ENCODE results near the gene SDR39U1. TPM values are rescaled to one million over a fixed set of nuclear protein-coding genes. Genes with fewer than 3 reads are reported as not detected.

The SDR39U1 gene
- total RNA-seq, 1 experiment from 2014 or later = 59.0 TPM

DNA sequence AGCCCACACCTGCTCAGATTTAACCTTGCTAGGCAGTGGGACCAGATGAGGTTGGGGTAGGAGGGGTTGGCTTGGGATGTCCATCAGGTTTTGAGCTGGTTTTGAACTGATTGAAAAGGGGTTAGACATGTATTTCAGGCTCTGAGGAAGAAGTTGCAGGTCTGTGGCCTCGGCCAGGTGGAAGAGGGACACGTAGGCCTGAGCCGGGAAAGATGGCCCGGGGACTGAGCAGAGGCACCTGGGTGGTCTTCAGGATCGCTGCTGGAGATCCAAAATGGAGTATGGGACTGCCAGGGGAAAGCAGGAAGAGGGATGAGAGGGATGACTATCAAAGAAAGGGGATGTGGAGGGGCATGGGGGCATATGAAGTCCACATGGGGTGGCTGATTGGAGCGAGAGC, 36.2 kb downstream of the SDR39U1 start:
- no peak for DNase-seq
- Mint-ChIP-seq H3K27ac (ENCODE audit: unreplicated experiment) (no peak overlapping the region), H3K4me1 (ENCODE audit: low read depth, unreplicated experiment) (peaks cover 10% of the 10 kb centered on the region), H3K36me3 (ENCODE audit: insufficient read depth, unreplicated experiment) (peaks cover 5% of the 10 kb centered on the region), H3K4me3 (ENCODE audit: low read depth, unreplicated experiment) (no peak overlapping the region), H3K9me3 (ENCODE audit: low read depth, unreplicated experiment) (no peaks in the 10 kb centered on the region), H3K27me3 (ENCODE audit: unreplicated experiment) (no peaks in the 10 kb centered on the region)
- TF ChIP-seq, protein P1, sequence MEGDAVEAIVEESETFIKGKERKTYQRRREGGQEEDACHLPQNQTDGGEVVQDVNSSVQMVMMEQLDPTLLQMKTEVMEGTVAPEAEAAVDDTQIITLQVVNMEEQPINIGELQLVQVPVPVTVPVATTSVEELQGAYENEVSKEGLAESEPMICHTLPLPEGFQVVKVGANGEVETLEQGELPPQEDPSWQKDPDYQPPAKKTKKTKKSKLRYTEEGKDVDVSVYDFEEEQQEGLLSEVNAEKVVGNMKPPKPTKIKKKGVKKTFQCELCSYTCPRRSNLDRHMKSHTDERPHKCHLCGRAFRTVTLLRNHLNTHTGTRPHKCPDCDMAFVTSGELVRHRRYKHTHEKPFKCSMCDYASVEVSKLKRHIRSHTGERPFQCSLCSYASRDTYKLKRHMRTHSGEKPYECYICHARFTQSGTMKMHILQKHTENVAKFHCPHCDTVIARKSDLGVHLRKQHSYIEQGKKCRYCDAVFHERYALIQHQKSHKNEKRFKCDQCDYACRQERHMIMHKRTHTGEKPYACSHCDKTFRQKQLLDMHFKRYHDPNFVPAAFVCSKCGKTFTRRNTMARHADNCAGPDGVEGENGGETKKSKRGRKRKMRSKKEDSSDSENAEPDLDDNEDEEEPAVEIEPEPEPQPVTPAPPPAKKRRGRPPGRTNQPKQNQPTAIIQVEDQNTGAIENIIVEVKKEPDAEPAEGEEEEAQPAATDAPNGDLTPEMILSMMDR (IDR thresholded peaks at IDR 0.05; ENCODE audit: unreplicated experiment) = no peak
- CTCF ChIA-PET = no interaction called here
- intact Hi-C loops (cut with micrococcal nuclease; ENCODE audit: unreplicated experiment) = no loop called here
- no TSS peak for BruUV-seq (replicated peaks)

DNA sequence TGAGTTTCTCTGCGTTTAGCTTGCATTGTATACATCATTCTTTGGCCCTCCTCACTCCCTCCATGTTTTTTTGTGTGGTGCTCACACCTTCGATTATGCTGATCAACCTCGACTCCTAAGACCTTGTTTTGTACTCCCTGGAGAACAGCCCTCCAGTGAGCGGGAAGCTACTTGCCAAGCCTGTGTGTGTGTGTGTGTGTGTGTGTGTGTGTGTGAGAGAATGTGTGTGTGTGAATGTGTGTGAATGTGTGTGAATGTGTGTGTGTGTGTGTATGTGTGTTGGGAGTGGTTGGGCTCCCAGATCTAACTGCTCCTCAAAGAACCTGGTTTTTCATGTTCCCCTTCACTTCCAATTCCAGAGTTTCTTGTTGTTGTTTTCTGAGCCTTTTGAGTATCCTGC, 37.8 kb downstream of the SDR39U1 start:
- CTCF ChIA-PET = no interaction called here

DNA sequence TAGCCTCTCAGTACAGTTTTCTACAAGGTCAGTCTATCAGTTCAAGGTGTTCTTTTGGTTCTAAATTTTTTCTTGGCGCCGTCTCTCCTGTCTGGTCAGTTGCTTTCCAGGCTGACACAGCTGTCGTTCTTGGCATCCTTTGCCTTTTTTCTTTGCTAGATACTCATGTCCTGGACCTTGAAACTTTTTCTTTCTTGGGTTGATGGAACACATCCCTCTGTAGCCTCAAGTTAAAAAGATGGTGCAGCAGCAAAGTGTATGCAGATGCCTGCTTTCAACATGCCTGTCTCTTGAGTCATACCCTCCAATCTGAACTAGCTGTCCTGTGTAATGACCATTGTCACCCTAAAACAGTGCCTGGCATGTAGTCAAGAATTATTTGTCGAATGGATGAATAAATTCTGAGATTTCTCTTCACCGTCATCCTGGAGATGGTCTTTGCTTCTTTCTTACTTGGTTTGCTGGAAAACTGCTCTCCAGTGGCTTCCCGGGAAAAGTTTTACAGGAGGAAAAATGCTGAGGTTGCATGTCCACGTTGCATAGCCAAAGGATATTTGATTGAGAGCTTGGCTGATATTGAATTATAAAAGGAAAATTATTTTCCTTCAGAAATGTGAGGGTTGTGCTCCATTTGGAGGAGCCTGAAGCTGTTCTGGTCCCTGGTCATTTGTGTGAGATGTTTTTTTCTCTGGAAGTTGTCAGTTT, 39.1 kb downstream of the SDR39U1 start:
- BruUV-seq (replicated peaks) = no TSS peak
- CTCF ChIA-PET = no interaction called here
- TF ChIP-seq, protein P1 (IDR thresholded peaks at IDR 0.05; ENCODE audit: unreplicated experiment) = no peak
- Mint-ChIP-seq H3K9me3 (ENCODE audit: low read depth, unreplicated experiment) (no peaks in the 10 kb centered on the region), H3K27me3 (ENCODE audit: unreplicated experiment) (no peaks in the 10 kb centered on the region), H3K4me1 (ENCODE audit: low read depth, unreplicated experiment) (peaks cover 11% of the 10 kb centered on the region), H3K36me3 (ENCODE audit: insufficient read depth, unreplicated experiment) (peaks cover 12% of the 10 kb centered on the region), H3K27ac (ENCODE audit: unreplicated experiment) (no peak overlapping the region), H3K4me3 (ENCODE audit: low read depth, unreplicated experiment) (no peak overlapping the region)
- DNase-seq = no peak
- intact Hi-C loops (cut with micrococcal nuclease; ENCODE audit: unreplicated experiment) = no loop called here

More for the DNA sequence above, 37.8 kb downstream of the SDR39U1 start:
- TF ChIP-seq, protein P1 (IDR thresholded peaks at IDR 0.05; ENCODE audit: unreplicated experiment) = no peak
- H3K27me3 Mint-ChIP-seq (ENCODE audit: unreplicated experiment) = no peaks in the 10 kb centered on the region
- H3K36me3 Mint-ChIP-seq (ENCODE audit: insufficient read depth, unreplicated experiment) = peaks cover 5% of the 10 kb centered on the region
- no peak overlapping the region for H3K4me3 Mint-ChIP-seq (ENCODE audit: low read depth, unreplicated experiment)
- H3K9me3 Mint-ChIP-seq (ENCODE audit: low read depth, unreplicated experiment) = no peaks in the 10 kb centered on the region
- no peak overlapping the region for H3K27ac Mint-ChIP-seq (ENCODE audit: unreplicated experiment)
- intact Hi-C loops (cut with micrococcal nuclease; ENCODE audit: unreplicated experiment) = no loop called here
- BruUV-seq (replicated peaks) = no TSS peak
- DNase-seq = no peak
- H3K4me1 Mint-ChIP-seq (ENCODE audit: low read depth, unreplicated experiment) = peaks cover 11% of the 10 kb centered on the region

DNA sequence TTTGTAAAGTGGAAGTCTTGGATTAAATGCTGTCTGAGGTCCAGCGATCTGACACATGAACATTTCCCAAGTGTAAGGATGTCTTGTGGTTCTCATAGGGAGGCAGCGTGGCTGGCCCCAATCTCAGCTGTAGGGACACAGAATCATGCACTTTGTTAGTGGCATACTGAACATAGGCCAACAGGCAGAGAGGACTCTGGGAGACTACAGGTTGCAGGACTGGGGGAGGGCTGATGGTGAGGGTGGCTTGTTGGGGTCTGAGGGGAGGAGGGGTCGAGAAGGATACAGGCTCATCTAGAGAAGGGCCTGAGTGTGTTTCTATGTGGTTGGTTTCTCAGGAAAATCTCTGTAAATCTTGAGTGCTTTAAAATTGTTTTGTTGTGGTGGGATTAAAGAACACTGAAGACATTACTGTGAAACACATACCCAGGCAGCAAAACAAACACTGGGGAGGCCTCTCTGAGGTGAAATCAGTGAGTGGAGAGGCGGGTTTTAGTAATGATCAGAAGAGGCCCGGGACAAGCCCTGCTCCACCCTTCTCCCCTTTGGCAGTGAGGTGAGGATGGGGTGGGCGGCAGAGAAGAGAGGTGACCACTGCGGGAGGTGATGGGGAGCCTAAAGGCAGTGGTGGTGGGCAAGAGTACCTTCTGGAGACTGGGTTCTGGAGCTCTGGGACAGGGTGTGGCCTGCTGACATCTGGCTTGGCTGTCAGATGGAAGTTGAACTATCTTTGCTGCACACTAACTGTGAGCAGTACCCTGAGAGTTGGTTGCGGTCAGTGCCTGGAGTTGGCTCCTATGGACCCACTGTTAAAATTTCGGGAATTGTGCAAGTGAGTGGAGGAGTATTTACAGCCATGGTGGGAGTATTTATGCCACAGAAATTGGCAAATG, 40.5 kb downstream of the SDR39U1 start:
- Mint-ChIP-seq H3K9me3 (ENCODE audit: low read depth, unreplicated experiment) (no peaks in the 10 kb centered on the region), H3K4me3 (ENCODE audit: low read depth, unreplicated experiment) (no peak overlapping the region), H3K27ac (ENCODE audit: unreplicated experiment) (no peak overlapping the region), H3K27me3 (ENCODE audit: unreplicated experiment) (no peaks in the 10 kb centered on the region), H3K36me3 (ENCODE audit: insufficient read depth, unreplicated experiment) (peaks cover 12% of the 10 kb centered on the region), H3K4me1 (ENCODE audit: low read depth, unreplicated experiment) (peaks cover 23% of the 10 kb centered on the region)
- TF ChIP-seq, protein P1 (IDR thresholded peaks at IDR 0.05; ENCODE audit: unreplicated experiment) = no peak
- no TSS peak for BruUV-seq (replicated peaks)
- CTCF ChIA-PET = no interaction called here
- no peak for DNase-seq
- intact Hi-C loops (cut with micrococcal nuclease; ENCODE audit: unreplicated experiment) = no loop called here
